NCI-H187 treated with DMSO at 0.1 percent for 48 hours (cell line): ENCODE data around the gene CD63.

Experiments used
- DNase-seq: peaks from one replicate; lab custom pipeline; 2025; lab: John Stamatoyannopoulos, UW

Gene CD63

DNA sequence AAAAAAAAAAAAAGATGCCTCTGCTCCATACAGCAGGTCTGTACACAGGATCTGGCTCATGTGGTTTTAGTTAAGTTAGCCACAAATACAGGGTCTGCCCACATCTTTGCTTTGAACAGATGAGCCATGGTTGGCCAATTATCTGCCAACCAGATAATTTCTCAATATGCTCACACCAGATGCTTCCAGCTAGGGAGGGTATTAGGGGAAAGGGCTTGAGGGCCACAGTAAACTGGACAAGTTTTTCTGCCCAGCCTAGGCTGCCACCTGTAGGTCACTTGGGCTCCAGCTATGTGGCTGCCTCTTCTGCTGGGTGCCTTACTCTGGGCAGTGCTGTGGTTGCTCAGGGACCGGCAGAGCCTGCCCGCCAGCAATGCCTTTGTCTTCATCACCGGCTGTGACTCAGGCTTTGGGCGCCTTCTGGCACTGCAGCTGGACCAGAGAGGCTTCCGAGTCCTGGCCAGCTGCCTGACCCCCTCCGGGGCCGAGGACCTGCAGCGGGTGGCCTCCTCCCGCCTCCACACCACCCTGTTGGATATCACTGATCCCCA, 7.8 kb downstream of the CD63 start:
- no peak for DNase-seq

DNA sequence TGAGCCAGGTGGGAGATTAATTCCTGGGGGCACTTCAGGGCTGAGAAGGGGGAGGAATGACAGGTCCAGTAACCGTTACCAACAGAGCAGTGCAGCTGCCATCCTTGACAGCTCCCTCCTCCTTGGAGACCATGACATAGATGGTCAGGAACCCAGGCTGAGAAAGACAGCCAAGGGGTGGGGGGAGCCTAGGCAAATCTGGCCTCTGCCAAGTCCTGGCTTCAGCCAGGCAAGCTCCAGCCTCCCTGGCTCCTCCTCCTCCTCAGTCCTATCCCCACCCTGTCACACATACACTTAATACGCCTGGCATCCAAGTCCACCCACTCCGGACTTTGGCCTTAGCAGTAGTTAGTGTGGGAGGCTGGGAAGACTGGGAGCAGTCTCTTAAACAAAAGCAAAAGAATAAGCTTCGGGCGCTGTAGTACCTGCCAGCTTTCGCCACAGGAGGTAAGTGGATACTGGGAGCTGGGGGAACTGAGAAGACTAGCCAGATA, 8.7 kb downstream of the CD63 start, which contains the start of gene RDH5:
Gene RDH5 (plus strand): TSS at position 323 of the 494 bp plus-strand sequence. CDS start 792 bp downstream, outside the sequence.
- no peak for DNase-seq

GRCh38 chr12:55719371-55719770, 9.4 kb downstream of the CD63 start:
- DNase-seq, result no peak

GRCh38 chr12:55718624-55719275, 10.1 kb downstream of the CD63 start:
- no peak for DNase-seq

DNA sequence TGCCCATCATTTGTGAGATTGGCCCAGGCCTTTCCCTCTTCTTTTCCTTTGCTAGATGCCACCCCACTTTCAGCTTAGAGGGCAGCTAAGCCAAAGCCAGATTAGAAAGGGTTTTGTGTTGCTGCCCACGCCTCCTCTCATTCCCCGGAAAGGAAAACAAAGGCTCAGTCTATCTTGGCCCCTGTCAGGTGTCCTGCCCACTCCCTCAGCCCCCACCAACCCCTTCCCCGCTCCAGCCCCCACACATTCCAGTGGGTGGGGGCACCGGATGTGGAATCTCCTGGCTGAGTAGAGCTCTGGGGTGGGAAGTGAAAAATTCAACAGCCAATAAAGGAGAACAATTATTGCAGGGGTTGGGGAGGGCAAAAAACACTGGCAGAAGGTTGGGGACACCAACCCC, 10.8 kb downstream of the CD63 start:
- no peak for DNase-seq

DNA sequence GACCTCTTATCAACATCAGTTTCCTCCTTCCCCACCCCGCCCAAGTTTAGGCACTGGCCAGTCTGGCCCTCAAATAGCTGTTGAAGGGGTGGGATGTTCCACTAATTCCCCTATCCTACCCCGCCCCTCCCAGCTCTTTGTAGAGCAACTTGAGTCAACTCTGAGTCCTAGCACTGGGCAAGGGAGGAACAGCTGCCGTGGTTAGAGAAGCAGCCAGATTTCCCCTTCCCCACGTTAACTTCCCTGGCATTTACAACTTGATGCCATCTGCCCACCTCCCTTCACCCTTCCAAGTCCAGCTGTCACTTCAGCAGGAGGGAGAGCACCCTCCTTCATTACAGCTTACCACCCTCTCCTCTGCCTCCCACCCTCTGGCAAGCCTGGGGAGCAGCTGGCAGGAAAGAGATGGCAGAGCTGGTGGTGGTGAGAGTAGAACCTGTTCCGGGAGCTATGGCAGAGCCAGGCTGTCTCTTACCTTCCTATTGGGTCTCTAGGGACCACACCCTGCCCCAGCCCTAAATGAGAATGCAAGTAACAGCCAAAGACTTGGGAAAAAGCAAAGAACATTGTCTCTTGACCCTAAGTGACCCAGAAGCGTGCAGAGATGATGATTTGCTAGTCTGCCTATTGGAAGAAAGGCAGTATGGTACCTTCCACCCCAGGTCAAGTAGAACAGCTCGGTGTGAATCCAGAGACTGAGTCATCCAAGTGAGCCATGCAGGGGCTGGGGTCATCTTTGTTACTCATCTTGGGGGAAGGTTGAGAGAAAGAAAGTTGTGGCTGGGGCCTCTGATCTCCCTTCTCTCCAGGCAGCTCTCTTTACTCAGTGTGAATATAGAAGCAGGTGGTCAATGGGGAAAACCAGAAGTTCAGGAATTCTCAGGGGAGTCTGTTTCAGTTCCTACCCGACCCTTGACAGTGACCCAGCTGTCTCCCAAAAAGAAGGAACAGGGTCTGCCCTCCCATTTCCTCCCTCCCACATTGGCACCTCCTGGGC, 11.5 kb downstream of the CD63 start:
- DNase-seq, result no peak

DNA sequence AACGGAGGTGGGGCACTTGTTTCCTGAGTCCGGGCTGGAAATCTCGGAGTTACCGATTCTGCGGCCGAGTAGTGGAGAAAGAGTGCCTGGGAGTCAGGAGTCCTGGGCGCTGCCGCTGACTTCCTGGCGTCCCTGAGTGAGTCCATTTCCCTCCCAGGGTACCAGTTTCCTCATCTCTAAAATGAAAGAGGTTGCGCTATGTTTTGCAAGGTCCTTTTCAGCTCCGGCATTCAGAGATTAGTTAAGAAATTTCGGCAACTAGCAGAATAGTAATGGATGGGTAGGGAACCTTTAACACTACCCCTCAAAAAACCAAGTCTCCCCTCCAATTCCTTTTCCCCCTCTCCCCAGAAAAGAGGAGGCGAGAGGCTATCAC, 12.2 kb downstream of the CD63 start:
- DNase-seq, result no peak

GRCh38 chr12:55715833-55716581, 12.8 kb downstream of the CD63 start, which contains the start of gene BLOC1S1:
Gene BLOC1S1 (plus strand): TSS chr12:55716046. CDS start chr12:55716052, 6 bp downstream.
- peak; percentile 76 for DNase-seq

DNA sequence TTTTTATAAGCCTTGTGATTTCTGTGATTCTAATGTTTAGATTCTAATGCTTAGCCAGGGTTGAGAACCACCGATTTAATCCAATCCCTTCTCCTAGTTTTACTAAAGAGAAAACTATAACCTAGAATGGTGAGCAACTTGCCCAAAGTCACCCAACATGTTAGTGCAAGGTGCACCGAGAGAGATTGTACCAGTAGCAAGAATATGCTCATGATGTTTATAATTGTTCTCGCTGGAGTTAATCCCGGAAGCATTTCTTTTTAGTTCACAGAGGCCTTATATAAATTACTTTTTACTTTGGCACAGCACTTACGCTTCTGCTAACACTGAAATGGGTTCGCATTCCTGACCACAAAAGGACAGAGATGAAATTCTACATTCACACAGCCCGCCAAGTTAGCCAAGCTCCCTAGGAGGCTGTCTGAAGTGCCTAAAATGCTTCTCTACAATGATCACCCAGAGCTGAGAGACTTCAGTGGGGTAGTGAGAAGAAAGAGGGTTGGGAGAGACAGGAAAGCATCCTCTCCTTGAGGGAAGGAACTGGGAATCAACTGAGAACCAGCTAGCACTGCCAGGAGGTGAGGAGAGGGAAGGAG, 13.5 kb downstream of the CD63 start:
- no peak for DNase-seq

- DNase-seq, result no peak
Measured at GRCh38 chr12:55713721-55714120, 15.1 kb downstream of the CD63 start.

GRCh38 chr12:55712700-55713415, 16.0 kb downstream of the CD63 start:
- no peak for DNase-seq

GRCh38 chr12:55711786-55712553, 16.8 kb downstream of the CD63 start:
- DNase-seq, result no peak

DNA sequence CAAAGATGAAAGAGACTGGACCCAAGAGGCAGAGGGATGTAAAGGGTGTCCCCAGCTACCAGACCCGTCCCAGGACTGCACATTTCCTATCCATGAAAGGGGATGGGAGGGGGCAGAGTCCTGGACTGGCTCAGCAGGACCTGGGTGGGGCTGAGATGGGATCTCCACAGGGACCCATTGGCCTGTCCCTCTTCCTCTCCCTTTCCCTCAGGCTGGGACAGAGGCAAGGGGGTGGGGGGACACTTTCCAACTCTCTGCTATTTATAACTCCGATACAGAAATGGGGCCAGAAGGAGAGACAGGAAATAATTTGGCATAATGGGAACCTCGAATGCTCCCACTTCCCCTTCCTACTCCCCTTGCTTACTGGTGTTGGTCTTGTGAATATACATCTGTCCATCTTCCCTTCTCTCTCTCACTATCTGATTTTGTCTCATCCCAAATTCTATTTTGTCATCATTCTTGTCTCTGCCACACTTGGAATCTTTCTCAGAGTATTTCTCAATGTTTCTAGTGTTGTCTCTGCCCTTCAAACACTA, 20.0 kb downstream of the CD63 start:
- DNase-seq, result no peak

- DNase-seq, result no peak
Measured at GRCh38 chr12:55707841-55708694, 20.7 kb downstream of the CD63 start, which contains the start of gene ITGA7. Gene ITGA7 (minus strand): TSS chr12:55707904. CDS start chr12:55707682, 222 bp downstream.

DNA sequence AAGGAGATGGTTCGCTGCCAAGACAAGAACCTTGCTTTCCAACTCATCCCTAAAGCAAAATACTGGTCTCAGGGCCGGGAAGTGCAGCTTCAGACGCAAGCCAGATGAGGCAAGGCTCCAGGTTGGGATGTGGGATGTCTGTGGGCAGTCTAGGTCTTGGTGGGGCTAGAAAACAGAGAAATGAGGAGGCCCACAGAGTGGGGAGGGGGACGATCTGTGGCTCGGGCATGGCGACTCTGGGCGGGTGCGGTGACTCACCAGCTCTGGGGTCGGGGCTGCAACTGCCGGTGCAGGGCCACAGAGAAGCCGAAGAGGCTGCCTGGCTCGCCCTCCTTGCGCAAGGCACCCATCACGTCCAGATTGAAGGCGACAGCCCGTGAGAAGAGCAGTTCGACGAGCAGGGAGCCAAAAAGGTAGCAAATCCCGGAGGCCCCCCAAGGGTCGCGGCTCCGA, 21.6 kb downstream of the CD63 start:
- no peak for DNase-seq

DNA sequence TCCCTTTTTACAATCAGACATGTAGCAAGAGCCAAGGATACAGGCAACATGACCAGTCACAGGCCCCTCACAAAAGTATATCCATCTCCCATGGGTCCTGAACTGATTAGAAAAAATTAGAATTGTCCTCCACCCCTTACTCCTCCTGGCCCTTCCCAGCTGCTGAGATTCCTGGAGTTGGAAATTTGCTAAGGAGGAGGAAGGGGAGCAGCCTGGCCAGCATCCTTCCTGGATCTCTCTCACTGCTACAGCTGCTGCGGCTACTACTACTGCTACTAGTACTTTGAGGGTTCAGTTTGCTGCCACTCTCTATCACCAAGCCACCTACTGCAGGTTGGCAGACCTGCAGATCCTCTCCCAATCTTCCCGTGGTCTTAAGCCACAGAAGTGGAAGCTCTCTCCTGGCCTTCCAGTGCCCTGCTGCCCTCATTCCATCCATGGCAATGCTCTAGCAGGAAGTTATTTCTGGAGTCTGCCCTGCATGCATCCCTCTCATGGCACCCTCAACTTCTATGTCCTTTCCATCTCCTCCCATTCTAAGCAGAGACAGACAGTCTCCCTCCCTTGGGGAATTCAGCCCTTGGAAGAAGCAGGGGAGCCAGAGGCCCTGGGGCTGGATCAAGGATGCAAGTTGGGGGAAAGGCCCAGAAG, 22.1 kb downstream of the CD63 start:
- no peak for DNase-seq

DNA sequence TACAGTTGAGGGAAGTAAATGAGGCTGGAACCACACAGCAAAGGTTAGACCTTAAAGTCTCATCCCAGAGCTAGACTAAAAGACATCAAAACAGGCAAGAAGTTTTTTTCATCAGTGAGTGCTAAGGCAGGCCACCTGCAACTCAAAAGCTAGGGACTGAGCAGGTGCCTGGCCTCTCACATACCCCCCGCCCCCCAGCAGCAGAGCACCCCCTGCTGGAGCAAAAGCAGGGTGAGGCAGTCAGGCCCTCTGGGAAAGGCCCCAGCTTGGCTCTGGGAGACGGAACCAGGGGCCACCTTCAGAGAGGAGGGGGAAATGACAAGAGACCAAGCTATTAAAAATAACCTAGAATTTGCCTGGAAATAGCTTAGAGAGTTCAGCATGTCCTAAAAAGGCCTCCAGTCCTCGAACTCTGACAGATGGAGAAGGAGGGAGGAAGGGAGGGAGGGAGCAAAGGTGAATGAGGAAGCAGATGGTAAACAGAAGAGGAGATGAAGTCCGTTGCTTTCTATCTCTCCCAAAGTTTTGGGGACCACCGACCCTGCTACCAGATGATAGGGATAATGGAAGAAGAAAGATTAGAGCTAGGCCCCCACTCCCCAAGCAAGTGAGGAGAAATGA, 22.9 kb downstream of the CD63 start:
- DNase-seq, result no peak
